Measurements from ENCODE around the gene SAMD4B. TPM values are rescaled to one million over a fixed set of nuclear protein-coding genes. Genes with fewer than 3 reads are reported as not detected.

Gene SAMD4B
- total and polyA plus RNA-seq, 9 of the 15 experiments (the other 6 are each of a cell fraction or from before 2014, with no cell fraction given), result 3.4 to 90.5 (median 38.0) TPM

GRCh38 chr19:39401549-39402345 lies 59.5 kb downstream of the SAMD4B start (continued):
- TF ChIP-seq ZNF224 (CRISPR knock-in tag; IDR thresholded peaks at IDR 0.05) (no peak), ZNF740 (CRISPR knock-in tag; IDR thresholded peaks at IDR 0.05) (no peak), ZNF740 (tag; IDR thresholded peaks at IDR 0.05) (no peak), JUNB (CRISPR knock-in tag; conservative IDR thresholded peaks at IDR 0.05) (0 out of 2 replicates have a peak, but pooled peaks have one; percentile 6), CREB1 (IDR thresholded peaks at IDR 0.05) (no peak), CREB1 (CRISPR knock-in tag; IDR thresholded peaks at IDR 0.05) (peak; percentile 35; the same call in 1 of the 2 replicates), MECOM (CRISPR knock-in tag; IDR thresholded peaks at IDR 0.05) (0 out of 2 replicates have a peak, but pooled peaks have one; percentile 6), FOXP1 (CRISPR knock-in tag; IDR thresholded peaks at IDR 0.05) (0 out of 2 replicates have a peak, but pooled peaks have one; percentile 14), MLLT1 (IDR thresholded peaks at IDR 0.05) (0 out of 4 replicates have a peak, but pooled peaks of 1 of the 2 experiments have one; percentile 42), E2F6 (IDR thresholded peaks at IDR 0.05; ENCODE audit: borderline replicate concordance in 1 of 2, extremely low read depth in 1 of 2, insufficient read depth in 1 of 2, insufficient read length in 1 of 2, low read depth in 1 of 2, low read length in 1 of 2, poor library complexity in 1 of 2, severe bottlenecking in 1 of 2) (peak; percentile 70 to 76), RNF2 (IDR thresholded peaks at IDR 0.05) (0 out of 2 replicates have a peak, but pooled peaks have one; percentile 48), ZNF778 (CRISPR knock-in tag; IDR thresholded peaks at IDR 0.05) (no peak), TRIM24 (IDR thresholded peaks at IDR 0.05) (0 out of 4 replicates have a peak, but pooled peaks of 1 of the 2 experiments have one; percentile 8), CHCHD3 (CRISPR knock-in tag; IDR thresholded peaks at IDR 0.05) (no peak), ZBTB12 (CRISPR knock-in tag; IDR thresholded peaks at IDR 0.05) (peak; percentile 49; the same call in 1 of the 2 replicates), ZNF24 (IDR thresholded peaks at IDR 0.05) (no peak), RREB1 (CRISPR knock-in tag; IDR thresholded peaks at IDR 0.05) (peak; percentile 69; the same call in 1 of the 2 replicates)

All from K562 (cell line).